ENCODE results near the gene DDX55.
A peak's percentile ranks its signal among the peaks of the same experiment; 100 is the strongest.
"Not testable (repeated sequence)": the region's sequence is repeated elsewhere in the genome, so short reads cannot be mapped to it uniquely, and the experiment has no call there.

The DDX55 gene

GRCh38 chr12:123603495-123603894 is 1.6 kb downstream of the DDX55 start:
- DNase-seq; in situ Hi-C loops (cut with HindIII; ENCODE audit: low pct_ligation_motif_present, low pct_unique_long_range_greater_than_20kb, low sequenced_read_pairs): not testable (repeated sequence)

- in situ Hi-C loops (cut with HindIII; ENCODE audit: low pct_ligation_motif_present, low pct_unique_long_range_greater_than_20kb, low sequenced_read_pairs) = no loop called here
- no peak for DNase-seq
Measured at GRCh38 chr12:123607756-123608155, 5.9 kb downstream of the DDX55 start.

- in situ Hi-C loops (cut with HindIII; ENCODE audit: low pct_ligation_motif_present, low pct_unique_long_range_greater_than_20kb, low sequenced_read_pairs) = no loop called here
- DNase-seq = no peak
Measured at GRCh38 chr12:123608182-123608581, 6.3 kb downstream of the DDX55 start.

DNA sequence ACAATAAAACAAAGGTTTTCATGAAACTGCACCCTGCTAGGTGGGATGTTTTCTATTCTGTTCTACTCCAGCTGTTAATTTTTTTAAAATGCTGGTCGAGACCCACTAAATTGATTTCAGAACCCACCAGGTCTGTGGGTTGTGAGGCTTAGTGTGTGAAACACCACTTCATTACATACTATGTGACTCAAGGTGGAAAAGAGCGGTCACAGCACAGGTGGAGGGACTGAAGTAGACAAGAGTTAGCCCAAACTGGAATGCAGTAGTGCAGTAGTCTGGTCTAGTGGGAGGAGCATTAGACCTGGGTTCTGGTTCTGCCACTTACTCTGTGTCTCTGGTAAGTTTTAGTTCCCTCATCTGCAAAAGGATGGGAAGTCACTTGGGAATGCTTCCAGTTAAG is 12.2 kb downstream of the DDX55 start:
- DNase-seq = no peak
- in situ Hi-C loops (cut with HindIII; ENCODE audit: low pct_ligation_motif_present, low pct_unique_long_range_greater_than_20kb, low sequenced_read_pairs) = no loop called here

DNA sequence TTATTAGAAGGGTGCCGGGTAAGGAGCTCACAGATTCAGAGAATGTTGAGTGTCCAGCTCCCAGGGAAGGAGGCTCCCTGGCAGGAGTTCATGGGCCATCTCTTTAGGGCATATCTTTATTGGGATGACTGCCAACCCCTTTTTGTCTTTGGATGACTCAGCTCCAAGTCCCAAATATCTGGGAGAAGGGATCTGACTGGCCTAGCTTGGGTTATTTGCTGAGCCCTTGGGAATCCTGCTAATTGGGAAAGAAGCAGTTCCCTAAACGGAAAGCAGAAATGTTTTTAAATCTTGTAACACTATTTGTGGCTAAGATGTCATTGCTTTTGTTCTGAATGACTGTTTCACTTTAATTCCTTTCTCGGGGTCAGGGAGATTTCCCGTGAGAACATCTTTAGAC is 12.6 kb downstream of the DDX55 start:
- in situ Hi-C loops (cut with HindIII; ENCODE audit: low pct_ligation_motif_present, low pct_unique_long_range_greater_than_20kb, low sequenced_read_pairs) = no loop called here
- no peak for DNase-seq

- DNase-seq = no peak
- in situ Hi-C loops (cut with HindIII; ENCODE audit: low pct_ligation_motif_present, low pct_unique_long_range_greater_than_20kb, low sequenced_read_pairs) = no loop called here
Measured at GRCh38 chr12:123617144-123617543, 15.2 kb downstream of the DDX55 start.

DNA sequence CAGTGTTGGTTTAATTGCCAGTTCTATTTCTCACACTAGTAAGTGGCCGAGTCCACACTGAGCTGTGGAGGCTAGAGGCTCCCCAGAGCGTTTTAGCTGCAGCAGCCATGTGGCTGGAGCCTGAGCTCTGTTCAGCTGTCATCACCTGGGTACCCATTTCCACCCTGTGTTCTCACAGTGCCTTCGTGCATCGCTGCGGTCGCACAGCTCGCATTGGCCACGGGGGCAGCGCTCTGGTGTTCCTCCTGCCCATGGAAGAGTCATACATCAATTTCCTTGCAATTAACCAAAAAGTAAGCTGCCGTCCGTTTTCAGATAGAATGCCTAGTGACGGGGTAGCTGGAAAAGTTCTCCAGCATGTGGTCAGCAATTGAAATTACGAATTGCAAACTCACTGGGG is 15.7 kb downstream of the DDX55 start:
- in situ Hi-C loops (cut with HindIII; ENCODE audit: low pct_ligation_motif_present, low pct_unique_long_range_greater_than_20kb, low sequenced_read_pairs) = no loop called here
- DNase-seq = no peak

DNA sequence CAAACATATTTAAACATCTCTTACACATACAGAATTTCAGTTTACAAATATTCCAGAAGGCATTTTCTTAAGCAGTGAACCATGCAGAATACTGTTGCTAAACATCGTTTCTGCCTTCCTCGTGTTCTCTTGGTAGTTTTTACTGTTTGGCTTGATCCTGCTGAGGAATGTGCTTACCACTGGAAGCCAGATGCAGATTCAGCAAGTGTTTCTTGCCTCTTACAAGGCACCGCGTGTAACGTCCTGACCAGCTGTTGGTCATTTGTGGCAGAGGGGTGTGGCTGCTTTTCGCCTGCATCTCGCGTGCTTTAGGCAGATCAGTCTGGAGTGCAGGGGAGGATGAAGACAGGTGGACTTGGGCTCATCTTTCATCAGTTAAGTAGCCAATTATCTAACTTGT is 19.2 kb downstream of the DDX55 start:
- in situ Hi-C loops (cut with HindIII; ENCODE audit: low pct_ligation_motif_present, low pct_unique_long_range_greater_than_20kb, low sequenced_read_pairs) = no loop called here

GRCh38 chr12:123621619-123622530 is 20.0 kb downstream of the DDX55 start:
- in situ Hi-C loops (cut with HindIII; ENCODE audit: low pct_ligation_motif_present, low pct_unique_long_range_greater_than_20kb, low sequenced_read_pairs) = no loop called here
- no peak for DNase-seq

More for the DNA sequence above, 19.2 kb downstream of the DDX55 start:
- DNase-seq = no peak

DNA sequence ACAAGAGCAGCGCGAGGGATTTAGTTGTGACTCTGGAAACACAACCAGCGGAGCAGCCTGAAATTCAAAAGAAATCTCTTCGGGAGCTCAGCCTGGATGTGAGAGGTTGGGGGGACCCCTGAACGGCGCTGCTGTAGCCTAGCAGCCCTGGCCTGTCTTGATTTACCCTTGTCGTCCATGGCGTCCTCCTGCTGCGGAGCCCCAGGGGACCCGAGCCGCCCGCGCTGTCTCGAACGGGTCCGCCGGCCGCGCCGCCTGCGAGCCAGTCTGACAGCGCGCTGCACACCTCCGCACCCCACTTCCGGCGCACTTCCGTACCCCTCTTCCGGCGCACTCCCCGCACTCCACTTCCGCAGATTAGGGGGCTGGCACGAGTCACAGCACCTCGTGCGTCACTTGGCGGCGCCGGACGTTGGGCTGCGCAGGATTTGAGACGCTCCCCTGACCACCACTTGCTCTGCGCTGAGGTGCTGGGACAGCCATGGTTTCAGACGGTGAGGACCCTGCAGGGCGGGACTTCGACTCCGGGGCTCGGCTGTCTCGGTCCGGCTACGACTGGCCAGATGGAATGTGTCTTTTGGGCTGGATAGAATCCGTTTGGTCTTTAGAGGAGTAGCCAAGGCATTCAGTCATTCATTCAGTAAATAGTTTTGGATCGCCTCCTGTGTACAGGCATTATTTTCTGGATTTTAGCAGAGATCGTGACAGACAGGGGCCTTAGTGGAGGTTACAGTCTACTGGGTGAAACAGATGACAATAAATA is 31.7 kb downstream of the DDX55 start, which contains the start of the genes EIF2B1 and GTF2H3:
Gene EIF2B1, minus strand, starts transcription at position 308 of the 763 bp plus-strand sequence. Its CDS starts 129 bp downstream, at position 179.
Gene GTF2H3, plus strand, starts transcription at position 451 of the 763 bp plus-strand sequence. Its CDS starts 31 bp downstream, at position 482.
- DNase-seq = peak; percentile 99
- in situ Hi-C loops (cut with HindIII; ENCODE audit: low pct_ligation_motif_present, low pct_unique_long_range_greater_than_20kb, low sequenced_read_pairs) = no loop called here

DNA sequence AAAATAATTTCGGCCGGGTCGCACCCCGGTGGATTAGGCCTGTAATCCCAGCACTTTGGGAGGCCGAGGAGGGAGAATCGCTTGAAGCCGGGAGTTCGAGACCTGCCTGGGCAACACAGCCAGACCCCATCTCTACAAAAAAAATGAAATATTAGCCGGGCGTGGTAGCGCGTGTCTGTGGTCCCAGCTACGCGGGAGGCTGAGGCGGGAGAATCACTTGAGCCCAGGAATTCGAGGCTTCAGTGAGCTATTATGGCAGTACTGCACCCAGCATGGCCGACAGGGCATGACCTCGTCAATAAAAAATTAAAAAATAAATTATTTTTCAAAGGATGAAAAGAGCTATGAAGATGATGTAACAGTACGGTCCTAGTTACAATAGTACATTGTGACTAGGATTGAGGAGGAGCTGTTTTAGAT is 32.3 kb downstream of the DDX55 start:
- DNase-seq = no peak
- in situ Hi-C loops (cut with HindIII; ENCODE audit: low pct_ligation_motif_present, low pct_unique_long_range_greater_than_20kb, low sequenced_read_pairs) = no loop called here

GRCh38 chr12:123643911-123644310 is 42.0 kb downstream of the DDX55 start:
- in situ Hi-C loops (cut with HindIII; ENCODE audit: low pct_ligation_motif_present, low pct_unique_long_range_greater_than_20kb, low sequenced_read_pairs) = no loop called here
- DNase-seq = no peak

DNA sequence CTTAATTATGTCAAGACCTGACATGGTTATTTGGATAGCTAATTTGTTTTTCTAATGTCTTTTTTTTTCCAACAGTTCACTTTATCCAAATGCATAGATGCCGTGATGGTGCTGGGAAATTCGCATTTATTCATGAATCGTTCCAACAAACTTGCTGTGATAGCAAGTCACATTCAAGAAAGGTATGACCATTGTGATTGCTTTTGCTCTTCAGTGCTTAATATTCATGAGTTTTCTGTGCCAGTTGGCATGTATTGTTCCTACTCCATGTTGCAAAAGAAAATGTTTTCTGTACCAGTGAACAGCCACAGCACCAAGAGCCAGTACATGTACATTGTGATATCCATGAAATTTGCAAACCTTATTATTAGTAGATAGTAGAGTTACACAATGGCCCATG is 43.5 kb downstream of the DDX55 start:
- no peak for DNase-seq
- in situ Hi-C loops (cut with HindIII; ENCODE audit: low pct_ligation_motif_present, low pct_unique_long_range_greater_than_20kb, low sequenced_read_pairs) = no loop called here

DNA sequence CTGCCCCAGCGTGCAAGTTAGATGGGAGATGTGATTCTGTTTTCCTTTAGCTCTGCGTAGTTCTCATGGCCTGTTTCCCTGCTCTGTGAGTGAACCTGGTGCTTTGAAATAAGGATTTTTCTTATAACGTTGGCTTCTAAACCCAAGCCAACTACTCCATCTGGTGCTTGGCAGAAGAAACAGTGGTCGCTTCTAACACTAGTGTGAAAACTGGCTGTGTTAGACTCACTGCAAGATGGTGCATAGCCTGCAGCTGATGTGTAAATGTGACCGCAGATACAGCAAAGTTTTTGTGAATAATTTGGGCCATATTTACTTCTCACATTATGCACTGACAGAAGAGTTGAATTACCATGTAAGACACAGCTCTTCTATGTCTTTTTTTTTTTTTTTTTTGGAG is 44.0 kb downstream of the DDX55 start:
- DNase-seq = no peak
- in situ Hi-C loops (cut with HindIII; ENCODE audit: low pct_ligation_motif_present, low pct_unique_long_range_greater_than_20kb, low sequenced_read_pairs) = no loop called here

GRCh38 chr12:123648401-123648800 is 46.5 kb downstream of the DDX55 start:
- no peak for DNase-seq
- in situ Hi-C loops (cut with HindIII; ENCODE audit: low pct_ligation_motif_present, low pct_unique_long_range_greater_than_20kb, low sequenced_read_pairs) = no loop called here

DNA sequence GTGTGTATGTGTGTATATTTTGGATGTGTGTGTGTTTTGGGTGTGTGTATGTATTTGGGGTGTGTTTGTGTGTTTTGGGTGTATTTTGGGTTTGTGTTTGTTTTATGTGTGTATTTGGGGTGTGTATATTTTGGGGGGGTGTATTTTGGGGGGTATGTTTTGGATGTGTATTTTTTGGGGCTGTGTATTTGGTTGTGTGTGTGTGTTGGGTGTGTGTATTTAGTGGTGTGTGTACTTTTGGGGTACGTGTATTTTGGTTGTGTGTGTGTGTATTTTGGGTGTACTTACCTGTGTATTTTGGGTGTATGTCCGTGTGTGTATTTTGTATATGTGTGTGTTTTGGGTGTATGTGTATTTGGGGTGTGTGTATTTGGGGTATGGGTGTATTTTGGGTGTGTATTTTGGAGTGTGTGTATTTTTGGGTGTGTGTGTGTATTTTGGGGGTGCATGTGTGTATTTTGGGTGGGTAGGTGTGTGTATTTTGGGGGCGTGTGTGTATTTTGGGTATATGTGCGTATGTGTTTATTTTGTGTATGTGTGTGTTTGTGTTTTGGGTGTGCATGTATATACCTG is 52.3 kb downstream of the DDX55 start:
- in situ Hi-C loops (cut with HindIII; ENCODE audit: low pct_ligation_motif_present, low pct_unique_long_range_greater_than_20kb, low sequenced_read_pairs) = no loop called here

DNA sequence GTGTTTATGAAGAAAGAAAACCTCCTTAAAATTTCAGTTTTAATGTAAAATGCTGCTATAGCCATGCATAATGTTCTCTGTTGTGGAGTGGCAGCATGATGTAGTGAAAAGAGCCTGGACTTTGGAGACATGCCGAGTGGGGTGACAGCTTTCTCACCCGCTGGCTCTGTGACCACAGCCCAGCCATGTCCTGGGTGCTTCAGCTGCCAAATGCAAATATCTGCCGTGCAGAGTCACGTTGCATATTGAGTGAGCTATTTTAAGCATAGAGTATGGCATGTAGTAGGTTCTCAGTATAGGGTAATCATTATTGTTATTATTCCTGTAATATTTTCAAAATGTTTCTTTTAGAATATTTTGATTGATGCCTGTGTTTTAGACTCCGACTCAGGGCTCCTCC is 53.5 kb downstream of the DDX55 start:
- DNase-seq = no peak
- in situ Hi-C loops (cut with HindIII; ENCODE audit: low pct_ligation_motif_present, low pct_unique_long_range_greater_than_20kb, low sequenced_read_pairs) = no loop called here

More for the DNA sequence above, 52.3 kb downstream of the DDX55 start:
- no peak for DNase-seq

GRCh38 chr12:123656392-123656791 is 54.5 kb downstream of the DDX55 start:
- in situ Hi-C loops (cut with HindIII; ENCODE audit: low pct_ligation_motif_present, low pct_unique_long_range_greater_than_20kb, low sequenced_read_pairs) = no loop called here
- DNase-seq = no peak

- no peak for DNase-seq
- in situ Hi-C loops (cut with HindIII; ENCODE audit: low pct_ligation_motif_present, low pct_unique_long_range_greater_than_20kb, low sequenced_read_pairs) = no loop called here
Measured at GRCh38 chr12:123657211-123657610, 55.3 kb downstream of the DDX55 start.

Data from ACHN (cell line).